Measurements from ENCODE around the gene ANGEL2. TPM values are rescaled to one million over a fixed set of nuclear protein-coding genes. Genes with fewer than 3 reads are reported as not detected.

ANGEL2 gene
- total RNA-seq, 1 experiment from 2014 or later = 25.5 TPM

DNA sequence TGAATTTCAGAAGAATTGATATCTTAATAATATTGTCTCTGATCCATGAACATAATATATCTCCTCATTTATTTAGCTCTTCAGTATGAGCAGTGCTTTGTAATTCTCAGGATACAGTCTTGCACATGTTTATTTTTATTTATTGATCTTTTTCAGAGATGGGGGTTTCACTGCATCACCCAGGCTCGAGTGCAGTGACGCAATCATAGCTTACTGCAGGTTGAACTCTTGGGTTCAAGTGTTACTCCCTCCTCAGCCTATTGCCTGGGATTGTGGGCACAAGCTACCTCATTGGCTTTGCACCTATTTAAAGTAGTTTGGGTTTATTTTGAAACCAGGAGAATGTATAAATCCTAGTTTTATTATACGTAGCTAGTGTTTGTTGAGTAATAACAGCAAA lies 40.1 kb upstream of the ANGEL2 start:
- no peak for ATAC-seq
- H3K4me2 ChIP-seq (ENCODE audit: low read length) = no peak overlapping the region
- intact Hi-C loops (cut with micrococcal nuclease) = no loop called here
- no peak overlapping the region for H3K9ac ChIP-seq (ENCODE audit: low read length)
- peaks cover 2 to 10% of the 10 kb centered on the region in 2 experiments; a peak in 2 of 4 replicates for H3K4me1 ChIP-seq (ENCODE audit: control insufficient read depth in 1 of 2, insufficient read depth in 2 of 2, low read length in 2 of 2)
- POLR2A ChIA-PET = no interaction called here
- no peaks in the 10 kb centered on the region for H3K9me3 ChIP-seq (ENCODE audit: control insufficient read depth in 1 of 2, insufficient read depth in 1 of 2, low read depth in 1 of 2, low read length in 2 of 2)
- DNase-seq (ENCODE audit: low read depth, low spot score) = no peak
- H3K36me3 ChIP-seq (ENCODE audit: control insufficient read depth in 1 of 2, insufficient read depth in 2 of 2, low read length in 2 of 2) = no peaks in the 10 kb centered on the region
- no peak overlapping the region for H3K4me3 ChIP-seq (replicated peaks in 1 of 2; ENCODE audit: low read depth in 1 of 2, low read length in 2 of 2)
- no TSS peak for BruUV-seq (replicated peaks)
- no peaks in the 10 kb centered on the region for H3K27me3 ChIP-seq (ENCODE audit: insufficient read depth, low read length)
- no peaks in the 10 kb centered on the region for H3K9me2 ChIP-seq (ENCODE audit: insufficient read depth)
- H3K79me2 ChIP-seq (ENCODE audit: insufficient read depth, low read length) = peaks cover 72% of the 10 kb centered on the region
- RAD21 ChIA-PET (ENCODE audit: low non-redundant PET in 1 of 2, low total read pairs in 2 of 2, uncharacterized antibody in 2 of 2, unreplicated experiment in 2 of 2) = no interaction called here
- no peak for TF ChIP-seq SP1 (IDR thresholded peaks at IDR 0.05; ENCODE audit: low read depth)
- TF ChIP-seq, protein P1, sequence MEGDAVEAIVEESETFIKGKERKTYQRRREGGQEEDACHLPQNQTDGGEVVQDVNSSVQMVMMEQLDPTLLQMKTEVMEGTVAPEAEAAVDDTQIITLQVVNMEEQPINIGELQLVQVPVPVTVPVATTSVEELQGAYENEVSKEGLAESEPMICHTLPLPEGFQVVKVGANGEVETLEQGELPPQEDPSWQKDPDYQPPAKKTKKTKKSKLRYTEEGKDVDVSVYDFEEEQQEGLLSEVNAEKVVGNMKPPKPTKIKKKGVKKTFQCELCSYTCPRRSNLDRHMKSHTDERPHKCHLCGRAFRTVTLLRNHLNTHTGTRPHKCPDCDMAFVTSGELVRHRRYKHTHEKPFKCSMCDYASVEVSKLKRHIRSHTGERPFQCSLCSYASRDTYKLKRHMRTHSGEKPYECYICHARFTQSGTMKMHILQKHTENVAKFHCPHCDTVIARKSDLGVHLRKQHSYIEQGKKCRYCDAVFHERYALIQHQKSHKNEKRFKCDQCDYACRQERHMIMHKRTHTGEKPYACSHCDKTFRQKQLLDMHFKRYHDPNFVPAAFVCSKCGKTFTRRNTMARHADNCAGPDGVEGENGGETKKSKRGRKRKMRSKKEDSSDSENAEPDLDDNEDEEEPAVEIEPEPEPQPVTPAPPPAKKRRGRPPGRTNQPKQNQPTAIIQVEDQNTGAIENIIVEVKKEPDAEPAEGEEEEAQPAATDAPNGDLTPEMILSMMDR (IDR thresholded peaks at IDR 0.05 in 2 of 3, conservative IDR thresholded peaks at IDR 0.05 in 1 of 3; ENCODE audit: borderline replicate concordance in 1 of 3, insufficient read depth in 1 of 3, low read depth in 2 of 3, low read length in 2 of 3) = no peak
- TF ChIP-seq, protein P2, sequence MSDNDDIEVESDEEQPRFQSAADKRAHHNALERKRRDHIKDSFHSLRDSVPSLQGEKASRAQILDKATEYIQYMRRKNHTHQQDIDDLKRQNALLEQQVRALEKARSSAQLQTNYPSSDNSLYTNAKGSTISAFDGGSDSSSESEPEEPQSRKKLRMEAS (IDR thresholded peaks at IDR 0.05) = no peak
- no peak for TF ChIP-seq SIN3A (IDR thresholded peaks at IDR 0.05; ENCODE audit: low read depth)
- no peak for TF ChIP-seq ZFX (IDR thresholded peaks at IDR 0.05)
- TF ChIP-seq EGR1 (IDR thresholded peaks at IDR 0.05; ENCODE audit: low read depth) = no peak
- TF ChIP-seq ZNF274 (IDR thresholded peaks at IDR 0.05; ENCODE audit: low read depth, low read length) = no peak
- TF ChIP-seq, protein P3, sequence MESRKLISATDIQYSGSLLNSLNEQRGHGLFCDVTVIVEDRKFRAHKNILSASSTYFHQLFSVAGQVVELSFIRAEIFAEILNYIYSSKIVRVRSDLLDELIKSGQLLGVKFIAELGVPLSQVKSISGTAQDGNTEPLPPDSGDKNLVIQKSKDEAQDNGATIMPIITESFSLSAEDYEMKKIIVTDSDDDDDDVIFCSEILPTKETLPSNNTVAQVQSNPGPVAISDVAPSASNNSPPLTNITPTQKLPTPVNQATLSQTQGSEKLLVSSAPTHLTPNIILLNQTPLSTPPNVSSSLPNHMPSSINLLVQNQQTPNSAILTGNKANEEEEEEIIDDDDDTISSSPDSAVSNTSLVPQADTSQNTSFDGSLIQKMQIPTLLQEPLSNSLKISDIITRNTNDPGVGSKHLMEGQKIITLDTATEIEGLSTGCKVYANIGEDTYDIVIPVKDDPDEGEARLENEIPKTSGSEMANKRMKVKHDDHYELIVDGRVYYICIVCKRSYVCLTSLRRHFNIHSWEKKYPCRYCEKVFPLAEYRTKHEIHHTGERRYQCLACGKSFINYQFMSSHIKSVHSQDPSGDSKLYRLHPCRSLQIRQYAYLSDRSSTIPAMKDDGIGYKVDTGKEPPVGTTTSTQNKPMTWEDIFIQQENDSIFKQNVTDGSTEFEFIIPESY (IDR thresholded peaks at IDR 0.05; ENCODE audit: extremely low read depth, insufficient replicate concordance, low read length) = no peak
- TF ChIP-seq POLR2A (IDR thresholded peaks at IDR 0.05; ENCODE audit: borderline replicate concordance, extremely low read depth, insufficient read depth, insufficient read length) = no peak
- no peak for TF ChIP-seq RAD21 (IDR thresholded peaks at IDR 0.05; ENCODE audit: low read depth)
- TF ChIP-seq FOSL1 (IDR thresholded peaks at IDR 0.05; ENCODE audit: low read depth) = no peak
- no peak for TF ChIP-seq ELF1 (IDR thresholded peaks at IDR 0.05; ENCODE audit: borderline replicate concordance, low read depth)
- no peak for TF ChIP-seq EZH2 (IDR thresholded peaks at IDR 0.05)
- TF ChIP-seq TCF7L2 (IDR thresholded peaks at IDR 0.05; ENCODE audit: borderline replicate concordance, extremely low read depth, insufficient read depth, insufficient read length) = no peak
- TF ChIP-seq EZH2phosphoT487 (IDR thresholded peaks at IDR 0.05; ENCODE audit: borderline replicate concordance) = no peak
- TF ChIP-seq, protein P4, sequence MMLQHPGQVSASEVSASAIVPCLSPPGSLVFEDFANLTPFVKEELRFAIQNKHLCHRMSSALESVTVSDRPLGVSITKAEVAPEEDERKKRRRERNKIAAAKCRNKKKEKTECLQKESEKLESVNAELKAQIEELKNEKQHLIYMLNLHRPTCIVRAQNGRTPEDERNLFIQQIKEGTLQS (IDR thresholded peaks at IDR 0.05) = no peak
- TF ChIP-seq CBX3 (IDR thresholded peaks at IDR 0.05; ENCODE audit: low read depth) = no peak
- TF ChIP-seq, protein P5, sequence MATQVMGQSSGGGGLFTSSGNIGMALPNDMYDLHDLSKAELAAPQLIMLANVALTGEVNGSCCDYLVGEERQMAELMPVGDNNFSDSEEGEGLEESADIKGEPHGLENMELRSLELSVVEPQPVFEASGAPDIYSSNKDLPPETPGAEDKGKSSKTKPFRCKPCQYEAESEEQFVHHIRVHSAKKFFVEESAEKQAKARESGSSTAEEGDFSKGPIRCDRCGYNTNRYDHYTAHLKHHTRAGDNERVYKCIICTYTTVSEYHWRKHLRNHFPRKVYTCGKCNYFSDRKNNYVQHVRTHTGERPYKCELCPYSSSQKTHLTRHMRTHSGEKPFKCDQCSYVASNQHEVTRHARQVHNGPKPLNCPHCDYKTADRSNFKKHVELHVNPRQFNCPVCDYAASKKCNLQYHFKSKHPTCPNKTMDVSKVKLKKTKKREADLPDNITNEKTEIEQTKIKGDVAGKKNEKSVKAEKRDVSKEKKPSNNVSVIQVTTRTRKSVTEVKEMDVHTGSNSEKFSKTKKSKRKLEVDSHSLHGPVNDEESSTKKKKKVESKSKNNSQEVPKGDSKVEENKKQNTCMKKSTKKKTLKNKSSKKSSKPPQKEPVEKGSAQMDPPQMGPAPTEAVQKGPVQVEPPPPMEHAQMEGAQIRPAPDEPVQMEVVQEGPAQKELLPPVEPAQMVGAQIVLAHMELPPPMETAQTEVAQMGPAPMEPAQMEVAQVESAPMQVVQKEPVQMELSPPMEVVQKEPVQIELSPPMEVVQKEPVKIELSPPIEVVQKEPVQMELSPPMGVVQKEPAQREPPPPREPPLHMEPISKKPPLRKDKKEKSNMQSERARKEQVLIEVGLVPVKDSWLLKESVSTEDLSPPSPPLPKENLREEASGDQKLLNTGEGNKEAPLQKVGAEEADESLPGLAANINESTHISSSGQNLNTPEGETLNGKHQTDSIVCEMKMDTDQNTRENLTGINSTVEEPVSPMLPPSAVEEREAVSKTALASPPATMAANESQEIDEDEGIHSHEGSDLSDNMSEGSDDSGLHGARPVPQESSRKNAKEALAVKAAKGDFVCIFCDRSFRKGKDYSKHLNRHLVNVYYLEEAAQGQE (IDR thresholded peaks at IDR 0.05; ENCODE audit: low read depth) = no peak
- TF ChIP-seq CEBPB (IDR thresholded peaks at IDR 0.05; ENCODE audit: low read depth) = no peak
- no peak overlapping the region for H3K27ac ChIP-seq (ENCODE audit: low read depth, low read length)
- H2AFZ ChIP-seq (ENCODE audit: low read depth, low read length, poor library complexity, severe bottlenecking) = no peak overlapping the region
- H4K20me1 ChIP-seq (ENCODE audit: insufficient read depth) = peaks cover 4% of the 10 kb centered on the region; the same call in 1 of the 2 replicates
- CTCF ChIA-PET = no interaction called here

Measured in HCT116 (cell line).